GM19351 (cell line): ENCODE results near the gene PLPPR1.

Source experiments
- ATAC-seq: cut with Tn5 transposase; IDR thresholded peaks from one replicate; pipeline ENCODE4 v1.9.1; 2021; ENCODE audit warnings: mild to moderate bottlenecking, moderate library complexity; ENCODE audit not compliant: unreplicated experiment

Gene PLPPR1

DNA sequence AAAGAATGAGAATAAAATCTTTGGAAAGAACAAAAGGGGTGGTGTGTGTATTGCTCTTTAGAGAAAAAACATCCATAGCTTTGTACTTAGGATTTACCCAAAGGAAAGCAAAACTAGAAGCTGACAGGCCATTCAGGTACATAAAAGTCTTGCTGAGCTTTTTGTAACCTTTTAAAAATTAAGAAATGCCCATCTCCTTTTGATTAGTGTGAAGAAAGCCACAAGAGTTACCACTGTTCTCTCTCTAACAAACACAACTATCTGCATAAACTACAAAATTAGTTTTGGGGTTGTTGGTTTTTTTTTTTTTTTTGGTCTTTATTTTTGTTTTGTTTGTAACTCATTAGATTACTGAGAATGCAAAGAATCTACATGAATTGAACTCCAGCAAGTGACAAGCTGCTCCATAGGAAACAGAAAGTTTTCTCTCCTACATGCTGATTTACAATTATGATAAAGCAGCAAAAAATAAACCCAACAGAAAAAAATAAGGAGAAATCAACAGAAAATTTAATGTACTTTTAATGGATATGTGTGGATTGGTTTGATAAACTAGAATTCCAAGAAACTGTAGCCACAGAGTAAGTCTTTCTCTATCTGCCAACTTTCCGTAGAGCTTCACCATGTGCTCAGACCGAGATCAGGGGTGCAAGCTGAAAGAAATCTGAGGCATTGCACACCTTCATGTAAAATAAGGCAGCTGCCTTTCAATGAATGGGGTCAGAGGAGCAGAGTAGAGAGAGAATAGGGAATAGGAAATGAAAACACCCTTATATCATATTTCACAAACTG is 344.0 kb downstream of the PLPPR1 start:
- no peak for ATAC-seq
